ENCODE data around the gene MAD2L2.

The MAD2L2 gene

GRCh38 chr1:11695861-11696260 lies 14.9 kb upstream of the MAD2L2 start:
- TF ChIP-seq, protein P1, sequence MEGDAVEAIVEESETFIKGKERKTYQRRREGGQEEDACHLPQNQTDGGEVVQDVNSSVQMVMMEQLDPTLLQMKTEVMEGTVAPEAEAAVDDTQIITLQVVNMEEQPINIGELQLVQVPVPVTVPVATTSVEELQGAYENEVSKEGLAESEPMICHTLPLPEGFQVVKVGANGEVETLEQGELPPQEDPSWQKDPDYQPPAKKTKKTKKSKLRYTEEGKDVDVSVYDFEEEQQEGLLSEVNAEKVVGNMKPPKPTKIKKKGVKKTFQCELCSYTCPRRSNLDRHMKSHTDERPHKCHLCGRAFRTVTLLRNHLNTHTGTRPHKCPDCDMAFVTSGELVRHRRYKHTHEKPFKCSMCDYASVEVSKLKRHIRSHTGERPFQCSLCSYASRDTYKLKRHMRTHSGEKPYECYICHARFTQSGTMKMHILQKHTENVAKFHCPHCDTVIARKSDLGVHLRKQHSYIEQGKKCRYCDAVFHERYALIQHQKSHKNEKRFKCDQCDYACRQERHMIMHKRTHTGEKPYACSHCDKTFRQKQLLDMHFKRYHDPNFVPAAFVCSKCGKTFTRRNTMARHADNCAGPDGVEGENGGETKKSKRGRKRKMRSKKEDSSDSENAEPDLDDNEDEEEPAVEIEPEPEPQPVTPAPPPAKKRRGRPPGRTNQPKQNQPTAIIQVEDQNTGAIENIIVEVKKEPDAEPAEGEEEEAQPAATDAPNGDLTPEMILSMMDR (IDR thresholded peaks at IDR 0.05): no peak

DNA sequence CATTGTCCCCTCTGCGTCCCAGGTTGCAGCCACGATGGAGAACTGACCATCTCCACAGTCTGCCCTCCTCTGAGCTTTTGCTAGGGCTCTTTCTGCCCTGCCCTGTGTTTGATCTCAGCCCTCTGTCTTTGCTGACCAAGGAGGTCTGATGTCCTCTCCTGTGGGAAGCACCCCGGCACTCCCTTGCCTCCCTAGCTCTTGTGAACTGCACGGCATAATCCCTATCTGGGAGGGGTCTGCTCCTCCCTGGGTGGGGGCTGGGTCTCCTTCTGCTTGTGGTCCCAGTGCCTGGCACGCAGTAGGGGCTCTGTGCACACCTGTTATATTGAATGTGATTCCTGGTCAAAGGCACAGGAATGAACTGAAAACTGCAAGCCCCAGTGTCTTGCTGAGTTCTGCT lies 13.0 kb upstream of the MAD2L2 start:
- TF ChIP-seq, protein P1 (IDR thresholded peaks at IDR 0.05): no peak

DNA sequence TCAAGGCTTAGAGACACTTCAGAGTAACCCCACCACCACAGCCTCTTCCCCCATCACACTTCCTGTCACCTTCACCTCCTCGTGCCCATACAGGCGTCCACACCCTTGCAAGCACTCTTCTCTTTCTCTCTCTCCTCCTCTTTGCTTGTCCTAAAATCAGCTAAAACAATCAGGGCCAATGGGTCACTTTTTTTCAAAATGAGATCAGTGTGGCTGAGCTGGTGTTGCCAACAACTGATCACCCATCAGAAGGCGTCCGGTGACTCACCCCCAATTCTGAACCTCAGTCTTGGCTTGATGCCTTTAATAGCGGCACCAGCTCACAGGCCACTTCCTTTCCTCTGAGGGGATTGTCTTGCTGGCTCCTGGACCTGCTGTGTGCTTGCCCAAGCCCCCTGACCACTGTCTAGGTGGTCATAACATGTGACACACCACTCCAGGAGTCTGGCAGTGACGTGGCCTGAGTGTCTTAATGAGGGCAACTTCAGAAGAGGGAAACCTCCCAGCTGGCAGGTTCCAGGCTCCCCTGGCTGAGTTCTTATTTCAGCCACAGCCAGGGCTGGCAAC lies 12.2 kb upstream of the MAD2L2 start:
- TF ChIP-seq, protein P1 (IDR thresholded peaks at IDR 0.05): no peak

DNA sequence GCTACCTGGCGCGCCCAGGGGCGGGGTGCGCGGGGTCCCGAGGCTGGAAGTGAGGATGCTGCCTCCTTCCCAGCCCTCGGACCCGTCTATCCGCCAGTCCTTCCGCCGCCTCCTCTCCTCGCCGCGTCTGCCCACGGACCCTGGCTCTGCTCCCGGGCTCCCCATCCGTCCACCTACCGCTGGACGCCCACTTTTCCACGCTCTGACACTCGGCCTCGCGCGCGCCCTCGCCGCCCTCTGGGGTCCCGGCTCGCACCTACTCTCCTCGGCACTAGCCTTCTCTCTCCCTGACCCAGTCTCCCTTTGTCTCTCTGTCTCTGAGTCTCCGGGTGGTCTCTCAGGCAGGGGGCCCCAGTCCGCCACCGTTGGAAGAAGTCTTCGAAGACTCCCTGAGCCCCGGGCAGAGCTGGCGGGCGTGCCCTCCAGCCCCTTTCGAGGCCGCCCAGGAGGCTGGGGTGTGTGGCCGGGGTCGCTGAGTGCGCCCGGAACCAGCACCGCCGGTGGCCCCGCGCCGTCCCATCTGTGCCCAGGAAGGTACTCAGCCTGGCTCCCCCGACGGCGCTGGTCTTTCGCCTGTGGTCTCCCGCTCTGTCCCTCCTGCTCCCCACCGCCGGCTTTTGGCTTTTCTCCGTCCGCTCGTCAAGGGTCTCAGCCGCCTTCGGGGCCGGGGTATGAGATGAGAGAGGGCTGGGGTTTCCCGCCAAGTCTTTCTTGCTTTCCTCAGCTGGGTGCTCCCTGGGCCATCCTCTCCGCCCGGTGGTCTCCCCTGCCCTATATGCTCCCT lies 11.2 kb upstream of the MAD2L2 start:
- TF ChIP-seq, protein P1 (IDR thresholded peaks at IDR 0.05): no peak

DNA sequence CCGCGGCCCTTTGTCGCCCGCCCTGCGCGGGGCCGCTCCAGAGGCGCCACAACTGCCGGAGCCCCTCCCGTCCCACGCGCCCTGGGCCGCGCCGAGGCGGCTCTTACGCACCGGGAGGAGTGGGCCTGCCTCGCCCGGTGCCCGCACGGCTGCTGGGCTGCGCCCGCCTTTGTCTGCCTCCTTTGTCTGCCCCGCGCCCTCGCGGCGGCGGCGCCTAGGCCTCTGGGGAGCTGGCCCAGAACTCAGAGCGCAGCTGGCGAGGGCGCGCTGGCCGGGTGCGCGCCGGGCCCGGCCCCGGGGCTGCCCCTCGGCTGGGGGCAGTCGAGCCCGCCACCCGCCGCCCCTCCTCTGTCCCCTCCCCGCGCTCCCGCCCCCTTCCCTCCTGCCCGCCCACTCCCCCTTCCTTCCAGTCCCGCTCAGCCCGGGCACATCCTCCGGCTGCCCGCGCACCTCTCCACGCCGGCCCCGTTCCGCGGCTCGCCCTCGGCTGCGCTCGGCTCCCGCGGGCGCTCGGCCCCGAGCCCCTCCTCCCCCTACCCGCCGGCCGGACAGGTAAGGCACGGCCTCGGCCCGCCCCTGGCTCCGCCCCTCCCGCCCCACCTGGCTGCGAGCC lies 10.5 kb upstream of the MAD2L2 start, which contains the start of gene DRAXIN:
DRAXIN (plus strand) TSS at position 409 of the 613 bp plus-strand sequence. CDS start 14,549 bp downstream, outside the sequence.
- TF ChIP-seq, protein P1 (IDR thresholded peaks at IDR 0.05): no peak

GRCh38 chr1:11690397-11691301 lies 9.7 kb upstream of the MAD2L2 start:
- TF ChIP-seq, protein P1 (IDR thresholded peaks at IDR 0.05): no peak

- TF ChIP-seq, protein P1 (IDR thresholded peaks at IDR 0.05): no peak
Observed at GRCh38 chr1:11688506-11688905, 7.6 kb upstream of the MAD2L2 start.
